RWPE1 (cell line): ENCODE results near the gene CD300H.
A peak's percentile ranks its signal among the peaks of the same experiment; 100 is the strongest.

ENCODE experiments used
- CTCF ChIA-PET: fragments of 350-600 bp; sonication (Branson Sonifier 250); formaldehyde crosslinking; extraction: SDS; loops from one replicate; lab custom pipeline; 2021; lab: Yijun Ruan, JAX
- POLR2A ChIA-PET: fragments of 400-600 bp; formaldehyde crosslinking; extraction: SDS; loops from one replicate; lab custom pipeline; 2020; ENCODE audit warnings: antibody characterized with exemption; ENCODE audit not compliant: low non-redundant PET; lab: Yijun Ruan, JAX
- DNase-seq: peaks from one replicate; pipeline ENCODE4 v3.0.0; 2012; ENCODE audit warnings: low spot score
- H3K27ac ChIP-seq: fragments of 450-650 bp; 2 replicates; pipeline ENCODE4 v1.5.1; 2017
- TF ChIP-seq, protein P1 (sequence below): fragments of 450-650 bp; conservative IDR thresholded peaks from 2 replicates; pipeline ENCODE4 v1.5.1; 2017; ENCODE audit warnings: low read depth, mild to moderate bottlenecking

CD300H gene

DNA sequence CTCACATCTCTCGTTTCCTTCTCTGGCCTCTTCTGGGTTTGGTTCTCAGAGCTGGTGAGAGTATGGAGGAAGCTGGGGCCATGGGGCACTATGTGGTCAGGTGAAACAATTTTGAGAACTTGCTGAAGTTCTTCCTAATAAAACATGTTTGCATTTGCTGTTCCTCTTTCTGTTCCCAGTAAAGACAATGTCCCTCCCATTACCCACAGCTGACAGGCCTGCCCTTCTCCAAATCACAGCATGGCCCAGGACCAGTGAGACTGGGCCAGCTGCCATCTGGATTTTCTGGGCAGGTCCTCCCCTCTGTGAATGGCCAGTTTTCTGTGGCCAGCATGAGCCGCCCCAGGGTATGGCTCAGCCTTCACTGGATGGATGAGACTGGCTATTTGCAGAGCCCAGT lies at the start of gene CD300H:
Gene CD300H, minus strand, starts transcription at position 113 of the 400 bp plus-strand sequence.
- H3K27ac ChIP-seq: peak within 1 kb of the TSS; percentile 97
- ChIA-PET POLR2A (no interaction called here), CTCF (interaction anchor here (0.7 to 1.2 kb wide), 3 partner anchors 23 to 1611 kb away, joined by 3 to 4 read pairs (median 3); no protein-coding TSS in a partner anchor)
- no peak for DNase-seq
- TF ChIP-seq, protein P1, sequence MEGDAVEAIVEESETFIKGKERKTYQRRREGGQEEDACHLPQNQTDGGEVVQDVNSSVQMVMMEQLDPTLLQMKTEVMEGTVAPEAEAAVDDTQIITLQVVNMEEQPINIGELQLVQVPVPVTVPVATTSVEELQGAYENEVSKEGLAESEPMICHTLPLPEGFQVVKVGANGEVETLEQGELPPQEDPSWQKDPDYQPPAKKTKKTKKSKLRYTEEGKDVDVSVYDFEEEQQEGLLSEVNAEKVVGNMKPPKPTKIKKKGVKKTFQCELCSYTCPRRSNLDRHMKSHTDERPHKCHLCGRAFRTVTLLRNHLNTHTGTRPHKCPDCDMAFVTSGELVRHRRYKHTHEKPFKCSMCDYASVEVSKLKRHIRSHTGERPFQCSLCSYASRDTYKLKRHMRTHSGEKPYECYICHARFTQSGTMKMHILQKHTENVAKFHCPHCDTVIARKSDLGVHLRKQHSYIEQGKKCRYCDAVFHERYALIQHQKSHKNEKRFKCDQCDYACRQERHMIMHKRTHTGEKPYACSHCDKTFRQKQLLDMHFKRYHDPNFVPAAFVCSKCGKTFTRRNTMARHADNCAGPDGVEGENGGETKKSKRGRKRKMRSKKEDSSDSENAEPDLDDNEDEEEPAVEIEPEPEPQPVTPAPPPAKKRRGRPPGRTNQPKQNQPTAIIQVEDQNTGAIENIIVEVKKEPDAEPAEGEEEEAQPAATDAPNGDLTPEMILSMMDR: no peak

DNA sequence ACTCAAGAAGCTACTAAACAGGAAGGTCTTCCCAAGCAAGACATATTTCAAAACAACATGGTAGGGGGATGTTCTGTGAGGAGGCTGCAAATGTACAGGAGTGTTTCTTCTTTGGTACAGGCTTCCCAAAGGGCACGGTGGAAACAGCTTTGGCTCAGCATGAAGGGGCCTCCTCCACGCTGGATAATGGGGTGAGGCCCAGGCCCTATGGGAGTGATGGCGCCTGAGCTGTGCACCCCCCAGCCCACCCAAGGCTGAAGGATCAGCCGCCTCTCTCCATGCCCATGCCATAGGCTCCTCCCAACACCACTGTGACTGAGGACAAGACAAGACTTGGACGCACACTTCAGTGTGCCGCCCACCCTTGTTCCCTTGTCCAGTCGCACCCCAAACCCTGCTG lies 49.4 kb upstream of the CD300H start:
- CTCF ChIA-PET: no interaction called here
- TF ChIP-seq, protein P1: no peak
- POLR2A ChIA-PET: no interaction called here
- H3K27ac ChIP-seq: no peak overlapping the region
- no peak for DNase-seq

DNA sequence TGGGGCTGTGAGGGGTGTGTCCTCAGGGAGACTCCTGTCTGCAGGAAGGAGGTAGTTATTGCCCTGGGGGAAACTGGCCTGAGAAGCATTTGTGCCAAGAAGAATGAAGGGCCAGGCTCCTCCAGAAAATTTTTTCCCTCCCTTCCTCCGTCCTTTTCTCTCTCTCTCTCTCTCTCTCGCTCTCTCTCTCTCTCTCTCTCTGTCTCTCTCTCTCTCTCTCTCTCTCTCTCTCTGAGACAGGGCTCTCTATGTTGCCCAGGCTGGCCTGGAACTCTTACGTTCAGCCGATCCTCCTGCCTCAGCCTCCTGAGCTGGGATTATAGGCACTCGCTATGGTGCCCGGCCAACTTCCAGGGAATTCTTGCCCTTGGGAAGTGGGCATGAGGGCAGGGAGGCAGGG lies 44.7 kb upstream of the CD300H start:
- no peak overlapping the region for H3K27ac ChIP-seq
- no peak for DNase-seq
- ChIA-PET POLR2A (no interaction called here), CTCF (interaction anchor here (0.6 kb wide), 1 partner anchor 21 kb away, joined by 3 read pairs; no protein-coding TSS in a partner anchor)
- TF ChIP-seq, protein P1: no peak

DNA sequence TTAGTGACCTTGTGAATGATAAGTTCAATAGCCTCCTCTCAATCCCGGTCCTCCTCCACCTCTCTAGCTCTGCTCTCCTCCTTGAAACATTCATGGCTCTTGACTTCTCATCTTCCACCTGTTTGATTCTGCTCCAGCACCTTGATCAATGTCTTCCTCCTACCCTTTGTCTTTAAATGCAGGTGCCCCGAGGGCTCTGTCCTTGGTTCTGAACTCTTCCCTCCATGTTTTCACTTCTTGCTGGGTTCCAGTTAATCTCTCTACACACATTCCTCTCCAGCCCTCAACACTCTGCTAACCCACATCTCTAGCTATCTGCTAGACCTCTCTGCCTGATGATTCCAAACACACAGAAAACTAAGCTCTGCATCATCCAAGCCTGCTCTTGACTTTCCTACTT lies 42.8 kb upstream of the CD300H start:
- POLR2A ChIA-PET: no interaction called here
- CTCF ChIA-PET: interaction anchor here (0.6 kb wide), 1 partner anchor 134 kb away, joined by 3 read pairs; no protein-coding TSS in a partner anchor
- TF ChIP-seq, protein P1: no peak
- no peak for DNase-seq
- H3K27ac ChIP-seq: no peak overlapping the region

DNA sequence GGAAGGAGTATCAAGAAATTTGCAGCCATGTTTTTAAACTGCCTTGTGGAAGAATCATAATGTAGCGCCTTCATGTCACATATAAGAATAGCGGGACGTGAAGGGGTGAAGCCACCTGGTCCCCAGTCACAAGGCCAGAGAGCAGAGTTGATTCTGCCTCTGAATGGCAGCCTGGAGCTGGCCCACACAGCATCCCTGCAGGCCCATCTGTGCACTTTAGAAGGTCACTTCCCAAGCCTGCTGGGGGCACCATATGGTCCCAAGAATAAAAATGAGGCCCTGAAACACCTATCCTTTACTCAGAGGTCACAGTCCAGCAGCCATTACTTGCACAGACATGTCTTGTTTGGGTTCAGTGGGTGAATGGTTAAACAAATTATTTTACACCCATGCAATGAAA lies 41.2 kb upstream of the CD300H start:
- no peak overlapping the region for H3K27ac ChIP-seq
- DNase-seq: no peak
- ChIA-PET POLR2A (no interaction called here), CTCF (no interaction called here)
- TF ChIP-seq, protein P1: no peak

DNA sequence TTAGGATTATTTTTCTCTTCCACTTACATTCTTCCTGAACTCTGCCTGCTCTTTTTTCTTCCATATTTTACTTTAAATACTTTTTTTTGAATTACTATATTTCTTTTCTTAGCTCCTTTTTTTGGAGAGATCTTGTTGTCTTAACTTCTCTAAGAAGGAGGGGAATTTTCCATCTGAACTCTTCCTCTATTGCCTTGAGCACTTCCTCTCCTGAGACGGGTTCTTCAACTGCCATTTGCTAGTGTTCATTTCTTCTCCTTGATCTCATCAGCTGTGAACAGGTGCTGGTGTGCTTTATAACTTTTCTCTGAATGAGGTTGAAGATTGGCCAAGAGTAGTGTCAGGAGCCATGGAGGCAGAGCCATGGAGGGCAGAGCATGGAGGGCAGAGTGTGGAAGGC lies 39.9 kb upstream of the CD300H start:
- ChIA-PET CTCF (no interaction called here), POLR2A (no interaction called here)
- no peak overlapping the region for H3K27ac ChIP-seq
- no peak for DNase-seq
- TF ChIP-seq, protein P1: no peak

DNA sequence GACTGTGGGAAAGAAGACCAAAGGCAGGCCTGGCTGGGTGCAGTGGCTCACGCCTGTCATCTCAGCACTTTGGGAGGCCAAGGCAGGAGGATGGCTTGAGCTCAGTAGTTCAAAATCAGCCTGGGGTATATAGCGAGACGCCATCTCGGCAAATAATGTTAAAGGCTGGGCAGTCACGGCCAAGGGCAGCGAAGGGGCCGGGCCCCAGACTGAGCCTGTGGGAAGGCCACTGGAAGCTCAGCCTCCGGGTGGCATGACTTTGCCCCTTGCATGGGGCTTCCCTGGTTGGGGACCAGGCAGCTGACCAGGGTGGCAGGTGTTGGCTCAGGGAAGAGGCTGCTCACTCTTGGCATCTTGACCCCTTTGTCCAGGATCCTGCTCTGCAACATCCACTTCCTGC lies 38.7 kb upstream of the CD300H start:
- TF ChIP-seq, protein P1: no peak
- DNase-seq: no peak
- ChIA-PET CTCF (interaction anchor here (0.7 to 1.1 kb wide), 2 partner anchors 148 to 257 kb away, joined by 3 read pairs; no protein-coding TSS in a partner anchor), POLR2A (no interaction called here)
- H3K27ac ChIP-seq: peak overlapping the region; percentile 100
